ENCODE data around the gene ZBTB25.

ZBTB25 gene

DNA sequence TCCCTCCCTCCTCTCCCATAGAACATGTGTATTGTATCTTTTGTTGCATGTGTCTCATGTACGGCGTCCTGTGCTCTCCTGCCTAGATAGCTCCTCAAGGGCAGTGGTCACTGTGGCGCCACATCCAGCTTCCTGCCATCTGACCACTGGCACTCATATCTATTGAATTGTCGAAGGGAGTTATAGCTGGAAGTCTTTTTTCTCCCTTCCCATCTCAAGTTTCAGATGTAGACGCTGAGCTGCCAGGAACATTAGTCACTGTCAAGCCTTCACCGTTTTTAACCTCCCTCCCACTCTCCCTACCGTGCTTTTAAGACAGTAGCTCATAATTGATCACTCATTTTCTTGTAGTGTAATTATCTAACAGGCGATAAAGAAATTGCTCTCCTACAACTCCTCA is 82.5 kb downstream of the ZBTB25 start:
- no peak overlapping the region for H2AFZ ChIP-seq (ENCODE audit: low read depth, low read length)
- no peak overlapping the region for H3K27ac ChIP-seq (ENCODE audit: low read length)
- ATAC-seq (ENCODE audit: insufficient read depth, low read depth): no peak
- H3K4me2 ChIP-seq (ENCODE audit: insufficient read depth, low read length): no peak overlapping the region
- 0 out of 2 replicates have a peak, but pooled peaks cover 2% of the 10 kb centered on the region for H4K20me1 ChIP-seq (ENCODE audit: insufficient read depth, low read length)
- H3K79me2 ChIP-seq (ENCODE audit: insufficient read depth, low read length): no peaks in the 10 kb centered on the region
- no peak overlapping the region for H3K4me3 ChIP-seq (ENCODE audit: low read depth in 1 of 2, low read length in 2 of 2)
- no peaks in the 10 kb centered on the region for H3K9me3 ChIP-seq (ENCODE audit: insufficient read depth, low read length, severe bottlenecking)
- no peak overlapping the region for H3K9ac ChIP-seq (ENCODE audit: low read depth, low read length)
- no peak for DNase-seq
- TF ChIP-seq EZH2 (IDR thresholded peaks at IDR 0.05; ENCODE audit: borderline replicate concordance, low read depth, low read length, severe bottlenecking): no peak
- TF ChIP-seq, protein P1, sequence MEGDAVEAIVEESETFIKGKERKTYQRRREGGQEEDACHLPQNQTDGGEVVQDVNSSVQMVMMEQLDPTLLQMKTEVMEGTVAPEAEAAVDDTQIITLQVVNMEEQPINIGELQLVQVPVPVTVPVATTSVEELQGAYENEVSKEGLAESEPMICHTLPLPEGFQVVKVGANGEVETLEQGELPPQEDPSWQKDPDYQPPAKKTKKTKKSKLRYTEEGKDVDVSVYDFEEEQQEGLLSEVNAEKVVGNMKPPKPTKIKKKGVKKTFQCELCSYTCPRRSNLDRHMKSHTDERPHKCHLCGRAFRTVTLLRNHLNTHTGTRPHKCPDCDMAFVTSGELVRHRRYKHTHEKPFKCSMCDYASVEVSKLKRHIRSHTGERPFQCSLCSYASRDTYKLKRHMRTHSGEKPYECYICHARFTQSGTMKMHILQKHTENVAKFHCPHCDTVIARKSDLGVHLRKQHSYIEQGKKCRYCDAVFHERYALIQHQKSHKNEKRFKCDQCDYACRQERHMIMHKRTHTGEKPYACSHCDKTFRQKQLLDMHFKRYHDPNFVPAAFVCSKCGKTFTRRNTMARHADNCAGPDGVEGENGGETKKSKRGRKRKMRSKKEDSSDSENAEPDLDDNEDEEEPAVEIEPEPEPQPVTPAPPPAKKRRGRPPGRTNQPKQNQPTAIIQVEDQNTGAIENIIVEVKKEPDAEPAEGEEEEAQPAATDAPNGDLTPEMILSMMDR (IDR thresholded peaks at IDR 0.05; ENCODE audit: borderline replicate concordance, extremely low read depth, low read length, poor library complexity, severe bottlenecking): no peak
- H3K4me1 ChIP-seq (ENCODE audit: insufficient read depth, low read length): no peaks in the 10 kb centered on the region
- peaks cover 87% of the 10 kb centered on the region for H3K36me3 ChIP-seq (ENCODE audit: insufficient read depth, low read length)
- no peaks in the 10 kb centered on the region for H3K27me3 ChIP-seq (ENCODE audit: insufficient read depth, low read length, poor library complexity)

DNA sequence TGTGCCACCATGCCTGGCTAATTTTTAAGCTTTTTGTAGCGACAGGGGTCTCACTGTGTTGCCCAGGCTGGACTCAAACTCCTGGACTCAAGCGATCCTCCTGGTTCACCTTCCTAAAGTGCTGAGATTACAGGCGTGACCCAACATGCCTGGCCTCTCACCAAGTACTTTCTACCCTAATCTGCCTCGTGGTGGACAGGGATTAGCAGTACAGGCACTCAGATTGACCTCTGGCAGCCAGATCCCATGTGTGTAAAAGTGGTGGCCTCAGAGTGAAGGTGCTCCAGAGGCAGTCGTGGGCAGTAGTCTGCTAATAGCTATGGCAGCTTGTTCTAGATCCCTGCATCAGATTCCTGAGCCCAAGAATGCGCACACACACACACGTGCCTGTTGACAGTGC is 84.6 kb downstream of the ZBTB25 start:
- no peak overlapping the region for H3K4me3 ChIP-seq (ENCODE audit: low read depth in 1 of 2, low read length in 2 of 2)

DNA sequence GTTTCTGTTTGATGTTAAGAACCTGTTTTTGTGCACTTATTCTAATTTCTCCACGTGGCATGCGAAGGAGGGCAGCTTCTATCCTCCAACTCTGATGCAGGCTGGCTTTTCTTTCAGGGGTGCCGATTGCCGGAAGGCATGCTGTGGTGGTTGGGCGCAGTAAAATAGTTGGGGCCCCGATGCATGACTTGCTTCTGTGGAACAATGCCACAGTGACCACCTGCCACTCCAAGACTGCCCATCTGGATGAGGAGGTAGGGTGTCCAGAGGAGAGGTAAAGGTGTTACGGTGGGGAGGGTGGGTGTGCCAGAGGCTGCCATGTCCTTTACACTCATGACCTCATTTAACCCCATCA is 85.9 kb downstream of the ZBTB25 start:
- Histone ChIP-seq H3K4me1 (ENCODE audit: insufficient read depth, low read length) (no peaks in the 10 kb centered on the region), H3K27me3 (ENCODE audit: insufficient read depth, low read length, poor library complexity) (no peaks in the 10 kb centered on the region), H3K27ac (ENCODE audit: low read length) (no peak overlapping the region), H3K9me3 (ENCODE audit: insufficient read depth, low read length, severe bottlenecking) (no peaks in the 10 kb centered on the region), H4K20me1 (ENCODE audit: insufficient read depth, low read length) (0 out of 2 replicates have a peak, but pooled peaks cover 2% of the 10 kb centered on the region), H3K4me3 (ENCODE audit: low read depth in 1 of 2, low read length in 2 of 2) (no peak overlapping the region), H3K4me2 (ENCODE audit: insufficient read depth, low read length) (no peak overlapping the region), H2AFZ (ENCODE audit: low read depth, low read length) (no peak overlapping the region), H3K36me3 (ENCODE audit: insufficient read depth, low read length) (peaks cover 88% of the 10 kb centered on the region), H3K9ac (ENCODE audit: low read depth, low read length) (no peak overlapping the region), H3K79me2 (ENCODE audit: insufficient read depth, low read length) (no peaks in the 10 kb centered on the region; the same call in 1 of the 2 replicates)
- ATAC-seq (ENCODE audit: insufficient read depth, low read depth) (no peak), DNase-seq (no peak)
- TF ChIP-seq EZH2 (IDR thresholded peaks at IDR 0.05; ENCODE audit: borderline replicate concordance, low read depth, low read length, severe bottlenecking): no peak
- TF ChIP-seq, protein P1 (IDR thresholded peaks at IDR 0.05; ENCODE audit: borderline replicate concordance, extremely low read depth, low read length, poor library complexity, severe bottlenecking): no peak

More for the DNA sequence above, 84.6 kb downstream of the ZBTB25 start:
- H2AFZ ChIP-seq (ENCODE audit: low read depth, low read length): no peak overlapping the region
- no peaks in the 10 kb centered on the region for H3K4me1 ChIP-seq (ENCODE audit: insufficient read depth, low read length)
- no peak overlapping the region for H3K4me2 ChIP-seq (ENCODE audit: insufficient read depth, low read length)
- DNase-seq (no peak), ATAC-seq (ENCODE audit: insufficient read depth, low read depth) (no peak)
- peaks cover 82% of the 10 kb centered on the region for H3K36me3 ChIP-seq (ENCODE audit: insufficient read depth, low read length)
- 0 out of 2 replicates have a peak, but pooled peaks cover 2% of the 10 kb centered on the region for H4K20me1 ChIP-seq (ENCODE audit: insufficient read depth, low read length)
- TF ChIP-seq, protein P1 (IDR thresholded peaks at IDR 0.05; ENCODE audit: borderline replicate concordance, extremely low read depth, low read length, poor library complexity, severe bottlenecking): no peak
- TF ChIP-seq EZH2 (IDR thresholded peaks at IDR 0.05; ENCODE audit: borderline replicate concordance, low read depth, low read length, severe bottlenecking): no peak
- H3K27ac ChIP-seq (ENCODE audit: low read length): no peak overlapping the region
- no peaks in the 10 kb centered on the region for H3K9me3 ChIP-seq (ENCODE audit: insufficient read depth, low read length, severe bottlenecking)
- no peak overlapping the region for H3K9ac ChIP-seq (ENCODE audit: low read depth, low read length)
- no peaks in the 10 kb centered on the region for H3K79me2 ChIP-seq (ENCODE audit: insufficient read depth, low read length)
- H3K27me3 ChIP-seq (ENCODE audit: insufficient read depth, low read length, poor library complexity): no peaks in the 10 kb centered on the region
